SU-DHL-6 (cell line): Measurements from ENCODE around the gene CHRD.

Experiments
- EZH2phosphoT487 ChIP-seq: fragments of 200-600 bp; sonication (generic), shearing (Covaris generic); conservative IDR thresholded peaks from 2 replicates; pipeline ENCODE4 v1.6.1; 2018; ENCODE audit warnings: mild to moderate bottlenecking, antibody characterized with exemption, low read length, moderate library complexity, mixed read lengths
- TF ChIP-seq, protein P1 (sequence below): fragments of 200-600 bp; sonication (generic); IDR thresholded peaks from one replicate; pipeline ENCODE4 v1.5.1; 2017; ENCODE audit warnings: antibody characterized with exemption, mild to moderate bottlenecking, low read length, moderate library complexity; ENCODE audit not compliant: insufficient read depth, poor library complexity, severe bottlenecking

DNA sequence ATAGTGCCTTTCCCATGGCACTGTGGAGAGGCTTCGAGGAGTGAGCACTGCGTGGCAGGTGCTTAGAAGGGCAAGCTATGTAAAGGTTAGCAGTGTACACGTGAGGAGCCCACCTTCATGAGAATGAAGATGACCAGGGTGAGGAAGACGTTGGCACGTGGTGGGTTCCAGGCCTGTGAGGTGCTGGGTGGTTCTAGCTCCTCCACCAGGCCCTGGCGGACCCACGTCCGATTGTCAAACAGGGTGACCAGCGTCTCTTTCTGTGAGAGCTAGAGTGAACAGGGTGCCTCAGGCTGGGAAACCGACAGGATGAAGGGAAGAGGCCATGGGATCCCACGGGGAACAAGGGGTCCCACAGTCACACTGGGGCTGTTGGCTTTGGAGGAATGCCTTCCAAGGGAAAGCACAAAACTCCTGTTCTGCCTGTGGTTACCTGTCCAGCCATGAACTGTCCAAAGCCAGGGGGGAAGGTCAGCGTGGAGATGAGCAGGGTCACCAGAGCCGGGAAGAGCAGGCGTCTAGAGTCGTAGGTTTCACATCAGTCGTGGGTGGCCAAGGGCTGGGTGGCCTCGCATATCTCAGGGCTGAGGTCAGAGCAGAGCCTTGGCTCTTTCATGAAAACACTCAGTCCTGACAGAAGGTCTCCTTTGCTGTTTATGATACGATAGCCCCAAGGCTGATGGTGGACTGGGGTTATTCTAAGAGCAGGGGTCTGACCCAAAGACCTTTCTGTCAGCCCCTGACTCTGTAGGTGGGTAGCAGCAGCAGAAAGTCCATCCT is 24.4 kb upstream of the CHRD start:
- TF ChIP-seq EZH2phosphoT487, result no peak
- TF ChIP-seq, protein P1, sequence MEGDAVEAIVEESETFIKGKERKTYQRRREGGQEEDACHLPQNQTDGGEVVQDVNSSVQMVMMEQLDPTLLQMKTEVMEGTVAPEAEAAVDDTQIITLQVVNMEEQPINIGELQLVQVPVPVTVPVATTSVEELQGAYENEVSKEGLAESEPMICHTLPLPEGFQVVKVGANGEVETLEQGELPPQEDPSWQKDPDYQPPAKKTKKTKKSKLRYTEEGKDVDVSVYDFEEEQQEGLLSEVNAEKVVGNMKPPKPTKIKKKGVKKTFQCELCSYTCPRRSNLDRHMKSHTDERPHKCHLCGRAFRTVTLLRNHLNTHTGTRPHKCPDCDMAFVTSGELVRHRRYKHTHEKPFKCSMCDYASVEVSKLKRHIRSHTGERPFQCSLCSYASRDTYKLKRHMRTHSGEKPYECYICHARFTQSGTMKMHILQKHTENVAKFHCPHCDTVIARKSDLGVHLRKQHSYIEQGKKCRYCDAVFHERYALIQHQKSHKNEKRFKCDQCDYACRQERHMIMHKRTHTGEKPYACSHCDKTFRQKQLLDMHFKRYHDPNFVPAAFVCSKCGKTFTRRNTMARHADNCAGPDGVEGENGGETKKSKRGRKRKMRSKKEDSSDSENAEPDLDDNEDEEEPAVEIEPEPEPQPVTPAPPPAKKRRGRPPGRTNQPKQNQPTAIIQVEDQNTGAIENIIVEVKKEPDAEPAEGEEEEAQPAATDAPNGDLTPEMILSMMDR, result no peak
